AG10803 (cell line): ENCODE results near the gene CAND1.

Source experiments
- DNase-seq: peaks from one replicate; pipeline ENCODE4 v3.0.0; 2010; ENCODE audit warnings: low read depth
- H3K4me3 ChIP-seq: 2 replicates; pipeline ENCODE4 v1.5.1; 2011; ENCODE audit warnings: mild to moderate bottlenecking, low read length, control low read depth
- CTCF ChIP-seq: conservative IDR thresholded peaks from 2 replicates; pipeline ENCODE4 v1.5.1; 2011; ENCODE audit warnings: mild to moderate bottlenecking, low read length, control low read depth, inconsistent platforms

The CAND1 gene

GRCh38 chr12:67299526-67299925 is 30.4 kb downstream of the CAND1 start:
- DNase-seq: no peak
- no peak for TF ChIP-seq CTCF
- H3K4me3 ChIP-seq: no peak overlapping the region

- no peak overlapping the region for H3K4me3 ChIP-seq
- no peak for TF ChIP-seq CTCF
- no peak for DNase-seq
Measured at GRCh38 chr12:67299926-67300325, 30.8 kb downstream of the CAND1 start.

GRCh38 chr12:67302162-67302561 is 33.0 kb downstream of the CAND1 start:
- TF ChIP-seq CTCF: no peak
- H3K4me3 ChIP-seq: no peak overlapping the region
- DNase-seq: no peak

DNA sequence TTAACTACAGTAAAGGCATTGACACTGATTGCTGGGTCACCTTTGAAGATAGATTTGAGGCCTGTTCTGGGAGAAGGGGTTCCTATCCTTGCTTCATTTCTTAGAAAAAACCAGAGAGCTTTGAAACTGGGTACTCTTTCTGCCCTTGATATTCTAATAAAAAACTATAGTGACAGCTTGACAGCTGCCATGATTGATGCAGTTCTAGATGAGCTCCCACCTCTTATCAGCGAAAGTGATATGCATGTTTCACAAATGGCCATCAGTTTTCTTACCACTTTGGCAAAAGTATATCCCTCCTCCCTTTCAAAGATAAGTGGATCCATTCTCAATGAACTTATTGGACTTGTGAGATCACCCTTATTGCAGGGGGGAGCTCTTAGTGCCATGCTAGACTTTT is 36.4 kb downstream of the CAND1 start:
- no peak overlapping the region for H3K4me3 ChIP-seq
- TF ChIP-seq CTCF: no peak
- DNase-seq: no peak

- no peak for TF ChIP-seq CTCF
- no peak for DNase-seq
- H3K4me3 ChIP-seq: no peak overlapping the region
Measured at GRCh38 chr12:67306712-67307111, 37.6 kb downstream of the CAND1 start.

DNA sequence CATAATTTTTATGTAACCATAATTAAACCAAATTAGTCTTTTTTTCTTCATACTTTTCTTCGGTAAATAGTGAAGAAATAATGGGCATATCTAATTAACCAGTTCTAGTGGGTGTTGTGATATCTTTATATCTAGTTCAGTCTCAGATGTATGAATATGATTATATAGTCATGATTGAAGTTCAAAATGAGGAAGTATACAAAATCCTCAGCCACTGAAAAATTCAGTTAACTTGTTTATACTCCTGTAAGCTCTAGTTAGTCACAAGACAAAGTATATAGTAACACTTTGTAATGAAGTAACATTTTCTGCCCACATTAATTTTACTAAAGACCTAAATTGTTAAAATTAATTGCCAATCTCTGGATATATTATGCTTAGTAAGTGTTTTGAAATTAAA is 46.5 kb downstream of the CAND1 start:
- no peak for TF ChIP-seq CTCF
- no peak for DNase-seq
- H3K4me3 ChIP-seq: no peak overlapping the region

DNA sequence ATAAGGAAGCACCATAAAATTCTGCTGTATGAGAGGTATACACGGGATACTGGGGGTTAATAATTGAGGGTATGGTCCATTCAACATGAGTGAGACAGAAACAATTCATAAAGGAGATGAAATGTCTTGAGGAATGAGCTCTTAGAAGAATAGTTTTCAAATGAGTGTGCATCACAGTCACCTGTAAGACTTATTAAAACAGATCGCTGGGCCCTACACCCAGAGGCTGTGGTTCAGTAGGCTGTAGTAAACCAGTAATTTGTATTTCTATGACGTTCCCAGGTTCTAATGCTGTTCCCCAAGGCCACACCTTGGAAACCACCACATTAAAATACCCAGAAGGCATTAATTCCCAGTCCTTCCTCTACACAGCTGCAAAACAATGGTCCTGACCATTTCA is 49.6 kb downstream of the CAND1 start:
- DNase-seq: no peak
- no peak overlapping the region for H3K4me3 ChIP-seq
- no peak for TF ChIP-seq CTCF
